Ovary (tissue), 9 donors: ENCODE data around the gene BGN. TPM values are rescaled to one million over a fixed set of nuclear protein-coding genes. Genes with fewer than 3 reads are reported as not detected.

Experiments used
- DNase-seq, 5 donors: peaks; one replicate each; pipeline ENCODE4 v3.0.0-alpha.2; 2019 to 2020
- H3K27ac ChIP-seq, 2 donors: fragments of 200-600 bp; one replicate each; pipeline versions ENCODE4 v1.5.1 to v1.8.0; 2019 to 2022
- H3K27me3 ChIP-seq: fragments of 200-600 bp; one replicate; pipeline ENCODE4 v1.8.0; 2022
- H3K36me3 ChIP-seq: fragments of 200-600 bp; sonication (generic); one replicate; pipeline ENCODE4 v1.5.1; 2019
- H3K4me1 ChIP-seq: one replicate; pipeline ENCODE4 v1.8.1; 2013; ENCODE audit warnings: mild to moderate bottlenecking, moderate library complexity; ENCODE audit not compliant: insufficient read depth
- H3K4me3 ChIP-seq: fragments of 200-600 bp; sonication (generic); one replicate; pipeline ENCODE4 v1.5.1; 2017
- H3K9me3 ChIP-seq, 2 donors: fragments of 200-600 bp in 1 of 2; sonication (generic) in 1 of 2; one replicate each; pipeline versions ENCODE4 v1.5.1 to v1.8.1; 2013 to 2019; ENCODE audit warnings: mild to moderate bottlenecking in 1 of 2, moderate library complexity in 1 of 2
- CTCF ChIP-seq, 3 donors: fragments of 450-650 bp in 2 of 3; fragments of 200-600 bp in 1 of 3; IDR thresholded peaks; one replicate each; pipeline versions ENCODE4 v1.5.1 to v1.8.0; 2016 to 2022; ENCODE audit warnings: antibody characterized with exemption in 3 of 3, mild to moderate bottlenecking in 1 of 3
- EP300 ChIP-seq: sonication (generic); formaldehyde crosslinking; IDR thresholded peaks from one replicate; pipeline ENCODE4 v1.6.1; 2017; ENCODE audit warnings: antibody characterized with exemption
- POLR2A ChIP-seq: fragments of 450-650 bp; IDR thresholded peaks from one replicate; pipeline ENCODE4 v1.6.1; 2017; ENCODE audit warnings: antibody characterized with exemption, mild to moderate bottlenecking, moderate library complexity
- WGBS, 3 donors: extraction: QIAGEN DNeasy Blood & Tissue Kit in 1 of 3; methylation state at CpG; one replicate each; pipeline versions ENCODE4 v1.1.5 to v1.1.7; 2013 to 2017; 5-methylcytosine and 5-hydroxymethylcytosine counted together
- intact Hi-C, 4 donors: fragments of 100-400 bp; cut with DNase I; formaldehyde crosslinking; loops; one replicate each; pipeline versions ENCODE4 v1.11.0 to v1.15.1; 2022 to 2023
- polyA plus RNA-seq, 2 donors: library from polyadenylated mRNA; stranded (reverse); fragments of 200-250 nt in 1 of 2; fragments of 350-450 nt in 1 of 2; fragmentation: Illumina TruSeq in 1 of 2; extraction: RNeasy Lipid Tissue Mini Kit (QIAGEN cat#74804) in 1 of 2; gene quantifications; one replicate each; pipeline ENCODE4 v1.2.3, GENCODE V29; 2013 to 2014
- total RNA-seq, 7 donors: library from RNA; depleted of rRNA in 2 of 7; stranded (reverse); fragments of >200 nt in 2 of 7; fragmentation: NEBNext Ultra II Directional in 3 of 7; extraction: Animal tissue kit (Norgen Biotek cat#: 25700) in 3 of 7; gene quantifications; one replicate each; pipeline versions ENCODE4 v1.1.0 to v1.2.4, GENCODE V29; 2016 to 2023
- donor health status: DM: no; HTN: no; CAD: no; lungs with moderate emphysema.
- donor health status: DM: no; HTN: no; CAD: no.
- donor health status: Bipolar disorder and iron deficiency.
- donor health status: DM: yes; HTN: yes; CAD: no.
- donor health status: DM: no; HTN: no; CAD: no.
- donor health status: DM: yes; HTN: yes; CAD: no.

Gene BGN
- total and polyA plus RNA-seq, 9 donors: 10.0 to 81.7 (median 48.5) TPM

GRCh38 chrX:153537526-153538295 lies 42.9 kb downstream of the BGN start:
- WGBS, 3 donors: 37 to 49% (median 46%) methylated on average over 21 to 26 of the region's 26 CpGs
- Histone ChIP-seq H3K4me1 (no peaks in the 10 kb centered on the region), H3K4me3 (no peak overlapping the region), H3K36me3 (no peaks in the 10 kb centered on the region), H3K9me3 (no peaks in the 10 kb centered on the region), H3K27ac (no peak overlapping the region), H3K27me3 (no peaks in the 10 kb centered on the region)
- intact Hi-C loops: no loop called here
- TF ChIP-seq POLR2A (no peak), EP300 (no peak), CTCF (IDR thresholded peaks at IDR 0.05) (no peak)
- peak in 4 of 5 donors; percentile 42 to 55 (median 47) for DNase-seq

GRCh38 chrX:153538424-153538823 lies 43.6 kb downstream of the BGN start:
- TF ChIP-seq POLR2A (no peak), EP300 (no peak), CTCF (IDR thresholded peaks at IDR 0.05) (no peak)
- Histone ChIP-seq H3K9me3 (no peaks in the 10 kb centered on the region), H3K27ac (no peak overlapping the region), H3K4me1 (no peaks in the 10 kb centered on the region), H3K27me3 (no peaks in the 10 kb centered on the region), H3K4me3 (no peak overlapping the region), H3K36me3 (no peaks in the 10 kb centered on the region)
- WGBS, 3 donors: 45 to 55% (median 55%) methylated on average over 14 to 17 of the region's 17 CpGs
- intact Hi-C loops: no loop called here
- peak in 2 of 5 donors; percentile 30 to 46 for DNase-seq

GRCh38 chrX:153539171-153539978 lies 44.6 kb downstream of the BGN start:
- 46 to 56% (median 54%) methylated on average over 31 of the region's 31 CpGs for WGBS, 3 donors
- H3K27ac ChIP-seq: no peak overlapping the region
- H3K9me3 ChIP-seq: no peaks in the 10 kb centered on the region
- H3K27me3 ChIP-seq: no peaks in the 10 kb centered on the region
- H3K4me3 ChIP-seq: no peak overlapping the region
- H3K36me3 ChIP-seq: no peaks in the 10 kb centered on the region
- intact Hi-C loops: no loop called here
- TF ChIP-seq CTCF (IDR thresholded peaks at IDR 0.05) (peak; percentile 39 to 65 (median 48)), POLR2A (no peak)
- H3K4me1 ChIP-seq: no peaks in the 10 kb centered on the region
- peak; percentile 50 to 75 (median 65) for DNase-seq

- Histone ChIP-seq H3K9me3 (no peaks in the 10 kb centered on the region), H3K4me1 (no peaks in the 10 kb centered on the region), H3K27me3 (no peaks in the 10 kb centered on the region), H3K4me3 (no peak overlapping the region), H3K36me3 (no peaks in the 10 kb centered on the region), H3K27ac (no peak overlapping the region)
- 67 to 73% (median 71%) methylated on average over 9 of the region's 9 CpGs for WGBS, 3 donors
- TF ChIP-seq EP300: no peak
- no peak for TF ChIP-seq POLR2A
- TF ChIP-seq CTCF (IDR thresholded peaks at IDR 0.05): no peak
- intact Hi-C loops: loop anchor here in 2 of 4 donors (10.0 kb wide), 4 partner anchors 55 to 415 kb away; no protein-coding TSS in a partner anchor
- DNase-seq: no peak
Measured at GRCh38 chrX:153539979-153540358, 45.2 kb downstream of the BGN start.
